ENCODE data around the gene NADK.
"Not testable (repeated sequence)": the region's sequence is repeated elsewhere in the genome, so short reads cannot be mapped to it uniquely, and the experiment has no call there.

The NADK gene

DNA sequence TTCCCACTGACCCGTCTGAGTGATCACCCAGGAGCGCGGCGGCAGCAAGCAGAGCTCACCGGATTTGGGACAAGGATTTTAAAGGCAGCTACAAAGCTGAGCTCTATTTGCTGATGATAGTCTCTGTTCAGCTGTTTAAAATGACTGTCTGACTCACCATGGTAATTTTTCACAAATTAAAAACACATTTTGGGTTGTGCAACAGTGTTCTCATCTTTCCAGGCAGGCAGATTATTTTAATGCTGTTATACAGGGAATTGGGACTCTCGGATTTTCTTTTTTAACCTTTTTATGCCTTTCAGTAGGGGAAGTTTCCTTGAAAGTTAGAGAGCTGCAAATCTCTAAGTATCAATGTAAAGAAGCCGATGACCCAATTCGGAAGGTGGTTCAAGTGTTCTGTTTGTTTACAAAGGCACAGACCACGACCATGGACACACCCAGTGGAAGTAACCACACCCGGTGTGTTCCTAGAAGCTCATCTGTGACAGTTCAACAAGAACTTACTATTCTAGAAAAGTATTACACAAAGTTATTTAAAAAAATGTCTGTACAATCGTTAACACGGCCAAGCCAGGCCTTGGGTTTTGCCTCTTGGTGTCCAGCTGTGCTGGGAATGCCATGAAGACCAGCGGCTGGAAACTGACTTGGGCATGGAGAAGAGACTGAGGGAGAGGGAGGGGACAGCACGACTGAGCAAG is 49.8 kb downstream of the NADK start:
- DNase-seq; in situ Hi-C loops (cut with MboI; ENCODE audit: low pct_unique_long_range_greater_than_20kb, low sequenced_read_pairs): not testable (repeated sequence)

DNA sequence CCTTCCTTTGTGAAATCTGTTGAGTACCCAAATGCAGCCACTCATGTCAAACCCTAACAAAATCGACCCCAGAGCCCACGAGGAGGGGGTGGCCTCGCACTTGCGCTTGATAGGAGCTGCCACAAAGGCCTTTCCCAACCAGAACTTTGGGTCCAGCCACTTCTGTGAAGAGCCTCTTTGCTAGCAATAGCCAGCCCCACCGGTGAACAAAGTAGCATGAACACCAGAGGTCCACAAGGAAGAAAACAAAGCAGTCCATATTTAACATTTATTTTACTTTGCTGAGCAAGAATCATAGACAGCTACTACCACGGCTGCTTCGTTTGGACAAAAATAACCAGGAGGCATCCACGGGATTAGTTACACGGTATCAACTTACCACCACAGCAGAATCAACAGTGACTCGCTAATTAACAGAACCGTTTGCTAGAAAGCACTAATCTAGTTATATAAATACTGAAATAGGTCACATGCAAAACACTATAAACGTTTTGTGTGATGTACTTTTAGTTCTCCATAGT is 51.1 kb downstream of the NADK start:
- in situ Hi-C loops (cut with MboI; ENCODE audit: low pct_unique_long_range_greater_than_20kb, low sequenced_read_pairs); DNase-seq: not testable (repeated sequence)

DNA sequence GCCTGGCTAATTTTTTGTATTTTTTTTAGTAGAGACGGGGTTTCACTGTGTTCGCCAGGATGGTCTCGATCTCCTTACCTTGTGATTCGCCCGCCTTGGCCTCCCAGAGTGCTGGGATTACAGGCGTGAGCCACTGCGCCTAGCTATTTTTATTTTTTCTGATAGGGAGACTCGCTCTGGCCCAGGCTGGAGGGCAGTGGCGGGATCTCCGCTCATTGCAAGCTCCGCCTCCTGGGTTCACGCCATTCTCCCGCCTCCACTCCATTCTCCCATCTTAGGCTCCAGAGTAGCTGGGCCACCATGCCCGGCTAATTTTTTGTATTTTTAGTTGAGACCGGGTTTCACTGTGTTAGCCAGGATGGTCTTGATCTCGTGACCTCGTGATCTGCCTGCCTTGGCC is 52.2 kb downstream of the NADK start:
- in situ Hi-C loops (cut with MboI; ENCODE audit: low pct_unique_long_range_greater_than_20kb, low sequenced_read_pairs); DNase-seq: not testable (repeated sequence)

DNA sequence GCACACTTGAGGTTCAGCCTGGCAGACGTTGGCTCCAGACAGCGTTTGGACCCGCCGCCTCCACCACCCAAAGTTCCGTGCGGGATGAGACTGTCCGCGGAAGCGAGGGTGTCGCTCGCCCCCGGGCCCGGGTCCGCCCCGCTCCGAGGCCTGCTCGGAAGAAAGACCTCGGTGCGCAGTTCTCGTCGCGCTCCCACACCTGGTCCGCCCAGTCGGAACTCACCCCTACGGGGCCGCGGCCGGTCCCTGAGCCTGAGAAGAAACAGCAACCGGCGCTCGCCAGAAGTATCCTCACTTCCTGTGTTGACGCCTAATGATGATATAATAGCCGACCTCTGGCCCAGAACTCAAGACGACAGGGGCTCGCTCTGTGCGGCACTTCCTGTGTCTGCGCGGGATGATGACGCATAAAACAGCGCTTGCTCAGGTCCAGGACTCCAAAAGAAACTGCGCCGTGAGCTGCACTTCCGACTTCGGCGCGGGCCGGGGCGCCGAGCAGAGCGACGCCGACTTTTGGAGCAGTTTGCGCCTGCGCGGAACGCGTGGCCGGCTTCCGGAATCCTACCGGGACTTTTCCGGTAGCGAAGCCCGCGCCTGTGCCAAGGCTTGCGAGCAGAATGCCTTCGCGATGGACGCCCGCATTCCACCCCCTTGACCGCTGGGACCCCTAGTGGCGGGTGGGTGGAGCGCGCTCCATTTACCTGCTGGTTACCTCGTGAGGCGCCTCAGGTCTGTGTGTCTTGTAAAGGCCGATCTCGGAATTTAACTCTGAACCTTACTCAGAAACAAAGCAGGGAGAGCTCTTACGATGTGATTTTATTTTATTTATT is 54.0 kb downstream of the NADK start, which contains the start of gene CDK11A:
CDK11A (minus strand) TSS at position 323 of the 830 bp plus-strand sequence. CDS start 1,539 bp downstream, outside the sequence.
- peak; percentile 99 for DNase-seq
- in situ Hi-C loops (cut with MboI; ENCODE audit: low pct_unique_long_range_greater_than_20kb, low sequenced_read_pairs): not testable (repeated sequence)

DNA sequence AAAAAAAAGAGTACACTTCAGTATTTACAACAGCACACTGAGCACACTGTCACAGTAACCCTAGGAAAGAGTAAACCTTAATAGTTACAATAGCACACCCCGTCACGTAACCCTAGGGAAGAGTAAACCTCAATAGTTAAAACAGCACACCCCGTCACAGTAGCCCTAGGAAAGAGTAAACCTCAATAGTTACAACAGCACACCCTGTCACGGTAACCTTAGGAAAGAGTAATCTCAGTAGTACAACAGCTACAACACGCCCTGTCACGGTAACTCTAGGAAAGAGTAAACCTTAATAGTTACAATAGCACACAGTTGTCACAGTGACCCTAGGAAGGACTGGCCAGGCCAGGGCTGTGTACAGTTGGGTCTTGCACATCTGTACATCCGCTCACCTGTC is 57.1 kb downstream of the NADK start:
- in situ Hi-C loops (cut with MboI; ENCODE audit: low pct_unique_long_range_greater_than_20kb, low sequenced_read_pairs): no loop called here
- no peak for DNase-seq

DNA sequence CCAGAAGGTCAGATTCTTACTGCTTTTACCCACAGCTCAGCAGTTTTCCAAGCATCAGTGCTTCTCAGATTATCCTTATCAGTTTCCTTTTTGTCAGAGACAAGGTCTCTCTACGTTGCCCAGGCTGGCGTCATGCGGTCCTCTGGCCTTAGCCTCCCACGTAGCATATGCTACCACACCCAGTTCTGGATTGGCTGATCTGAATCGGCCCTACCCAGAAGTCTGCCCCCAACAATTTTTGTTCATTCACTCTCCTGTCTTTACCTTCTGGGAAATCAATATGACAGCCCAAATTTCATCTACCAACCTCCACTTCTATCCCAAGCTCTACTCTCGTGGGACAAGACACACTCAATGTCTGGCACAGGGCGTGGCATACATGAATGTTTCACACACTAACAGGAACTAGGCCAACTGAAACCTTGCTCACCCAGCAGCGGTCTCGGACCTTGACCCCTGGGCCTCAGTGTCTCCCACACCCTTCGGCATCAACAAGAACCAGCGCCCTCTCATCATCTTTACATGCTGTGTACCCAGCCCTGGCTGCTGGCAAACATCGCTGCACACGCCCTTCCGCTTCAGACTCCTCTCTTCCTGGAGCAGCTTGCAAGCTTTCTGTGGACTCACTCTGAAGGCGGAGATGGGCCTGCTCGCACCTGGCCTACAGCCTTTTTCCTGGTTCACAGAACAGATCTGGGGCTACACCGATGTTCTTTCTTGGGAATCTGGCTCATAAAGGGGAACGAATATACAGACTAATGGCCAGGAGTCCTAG is 63.0 kb downstream of the NADK start:
- DNase-seq; in situ Hi-C loops (cut with MboI; ENCODE audit: low pct_unique_long_range_greater_than_20kb, low sequenced_read_pairs): not testable (repeated sequence)

DNA sequence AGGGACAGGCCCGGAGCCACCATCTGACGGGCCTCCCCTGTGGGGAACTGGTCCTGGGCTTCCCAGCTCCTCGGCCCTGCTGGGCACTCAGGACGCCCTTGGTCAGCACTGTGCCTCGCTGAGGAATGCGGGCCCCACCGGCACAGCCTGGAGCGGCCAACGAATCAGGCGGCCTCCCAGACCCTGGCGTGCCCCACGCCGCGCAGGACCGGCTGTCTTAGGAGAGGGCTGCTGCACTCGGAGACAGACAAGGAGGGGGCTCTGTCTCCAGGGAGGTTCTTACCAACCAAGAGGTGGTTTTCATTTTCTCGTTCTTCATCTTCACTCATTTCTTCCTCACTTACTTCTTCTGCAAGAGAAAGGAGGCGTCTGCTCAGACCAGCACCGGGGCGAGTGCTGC is 70.4 kb downstream of the NADK start:
- in situ Hi-C loops (cut with MboI; ENCODE audit: low pct_unique_long_range_greater_than_20kb, low sequenced_read_pairs); DNase-seq: not testable (repeated sequence)

DNA sequence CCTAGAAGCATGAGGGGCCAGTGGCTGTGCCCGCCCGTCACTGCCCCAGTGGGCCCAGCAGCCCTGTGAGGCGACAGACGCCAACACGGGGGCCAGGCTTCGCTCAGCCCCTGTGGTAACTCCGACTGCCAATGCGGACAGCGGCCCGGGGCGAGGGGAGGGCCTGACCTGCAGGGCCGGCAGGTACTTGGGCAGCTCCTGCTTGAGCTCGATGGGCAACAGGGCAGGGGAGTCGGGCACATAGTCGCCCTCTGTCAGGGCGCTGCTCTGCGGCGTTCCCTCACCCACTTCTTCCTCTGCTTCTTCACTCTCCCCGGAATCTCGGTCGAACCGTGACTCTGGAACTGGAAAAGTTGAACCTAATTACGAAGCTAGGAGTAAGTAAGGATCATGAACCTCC is 71.0 kb downstream of the NADK start:
- in situ Hi-C loops (cut with MboI; ENCODE audit: low pct_unique_long_range_greater_than_20kb, low sequenced_read_pairs); DNase-seq: not testable (repeated sequence)

DNA sequence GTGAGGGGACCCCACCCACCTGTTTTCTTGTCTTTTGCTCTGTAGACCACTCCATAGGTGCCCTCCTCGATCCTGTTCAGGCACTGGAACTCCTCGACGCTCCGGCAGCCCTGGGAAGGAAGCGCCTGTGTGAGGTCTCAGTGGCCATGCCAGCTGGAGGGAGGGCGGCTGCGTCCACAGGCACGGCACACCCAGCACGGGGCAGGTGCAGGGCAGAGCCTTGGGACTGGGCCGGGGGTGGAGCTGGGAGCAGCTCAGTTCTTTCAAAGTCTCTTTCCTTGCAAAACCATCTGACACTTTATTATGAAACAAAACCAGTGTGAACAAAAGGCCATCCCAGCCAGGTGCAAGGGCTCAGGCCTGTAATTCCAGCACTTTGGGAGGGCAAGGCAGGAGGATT is 72.6 kb downstream of the NADK start:
- in situ Hi-C loops (cut with MboI; ENCODE audit: low pct_unique_long_range_greater_than_20kb, low sequenced_read_pairs); DNase-seq: not testable (repeated sequence)

DNA sequence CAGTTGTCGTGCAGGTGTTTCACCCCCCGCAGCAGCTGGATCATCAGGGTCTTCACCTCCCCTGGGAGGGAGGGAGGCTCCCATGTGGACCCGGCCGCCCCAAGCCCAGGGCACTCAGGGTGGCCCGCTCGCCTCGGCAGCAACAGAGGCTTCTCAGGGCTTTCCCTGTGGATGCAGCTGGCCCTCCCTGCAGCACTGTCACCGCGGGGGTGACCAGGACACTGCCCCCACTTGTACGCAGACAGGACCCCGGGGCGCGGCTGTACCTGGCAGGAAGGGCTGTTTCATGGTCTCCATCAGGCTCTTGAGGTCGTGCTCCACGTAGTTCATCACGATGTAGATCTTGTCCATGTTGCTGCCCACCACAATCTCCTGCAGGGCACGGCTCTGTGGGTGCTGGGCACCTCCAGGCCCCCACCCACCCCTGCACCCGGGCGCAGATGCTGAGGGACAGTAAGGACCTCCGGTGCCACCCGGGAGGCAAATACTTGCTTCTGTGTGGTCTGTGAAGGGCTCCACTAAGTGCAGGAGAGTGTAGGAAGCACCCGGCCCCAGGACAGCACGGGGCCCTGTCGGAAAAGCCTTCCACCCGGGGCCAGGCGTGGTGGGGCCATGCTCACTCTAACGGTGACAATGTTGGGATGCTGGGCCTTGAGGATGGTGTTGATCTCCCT is 73.8 kb downstream of the NADK start:
- DNase-seq; in situ Hi-C loops (cut with MboI; ENCODE audit: low pct_unique_long_range_greater_than_20kb, low sequenced_read_pairs): not testable (repeated sequence)

DNA sequence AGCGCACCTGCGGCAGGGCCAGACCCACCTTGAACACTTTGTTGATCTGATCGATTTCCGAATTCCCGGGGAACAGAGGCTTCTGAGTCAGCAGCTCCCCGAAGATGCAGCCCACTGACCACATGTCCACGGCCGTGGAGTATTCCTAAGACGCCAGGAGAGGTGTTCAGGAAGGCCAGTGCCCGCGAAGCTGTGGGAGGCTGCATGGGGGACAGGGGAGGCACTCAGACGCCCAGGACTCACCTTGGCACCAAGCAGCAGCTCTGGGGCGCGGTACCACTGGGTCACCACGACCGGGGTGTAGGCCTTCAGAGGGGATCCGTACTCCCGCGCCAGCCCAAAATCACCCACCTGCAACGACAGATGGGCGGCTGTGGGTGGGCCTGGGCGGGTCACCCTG is 74.5 kb downstream of the NADK start:
- no peak for DNase-seq
- in situ Hi-C loops (cut with MboI; ENCODE audit: low pct_unique_long_range_greater_than_20kb, low sequenced_read_pairs): no loop called here

DNA sequence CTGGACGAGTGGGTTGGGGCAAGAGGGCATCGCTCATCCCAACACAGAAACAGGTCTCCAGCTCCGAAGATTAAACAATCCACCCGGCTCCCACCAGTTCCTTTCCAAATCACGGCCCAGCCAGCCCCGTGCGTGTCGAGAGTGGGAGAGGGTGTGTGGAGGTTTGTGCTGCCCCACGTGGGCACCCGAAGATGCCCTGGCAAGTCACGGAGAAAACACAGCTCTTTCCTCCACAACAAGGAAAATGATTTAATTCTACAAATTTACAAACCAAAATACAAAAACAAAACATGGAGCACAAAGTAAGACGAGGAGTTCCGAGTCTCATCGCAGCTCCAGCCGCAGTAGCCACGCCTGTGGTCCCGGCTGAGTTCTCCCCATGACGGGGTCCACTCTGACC is 75.8 kb downstream of the NADK start:
- DNase-seq; in situ Hi-C loops (cut with MboI; ENCODE audit: low pct_unique_long_range_greater_than_20kb, low sequenced_read_pairs): not testable (repeated sequence)
